Hippocampal formation (tissue), 2 donors: Measurements from ENCODE around the gene ANKRD11.

Experiments
- DNase-seq, 2 donors: peaks; one replicate each; lab custom pipeline; 2025; lab: John Stamatoyannopoulos, UW

Gene ANKRD11

DNA sequence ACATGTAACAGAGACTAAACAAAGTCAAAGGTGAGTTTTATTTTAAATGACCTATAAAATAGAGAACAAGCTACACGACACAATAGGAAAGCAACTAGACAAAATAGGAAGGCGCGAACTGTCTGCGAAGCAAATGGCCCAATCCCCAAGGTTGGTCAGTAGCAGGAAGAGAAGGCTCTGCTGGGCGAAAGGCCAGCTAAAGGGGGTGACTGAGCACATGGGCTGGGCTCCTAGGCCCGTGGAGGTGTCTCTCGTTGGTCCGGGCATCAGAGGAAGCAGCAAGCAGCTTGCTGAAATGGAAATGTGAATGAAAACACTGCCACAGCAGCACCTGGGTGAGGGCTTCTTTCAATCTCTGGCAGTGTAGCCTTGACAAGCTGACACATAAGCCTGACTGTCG is 143.5 kb downstream of the ANKRD11 start:
- DNase-seq: no peak

GRCh38 chr16:89345642-89346150 is 144.7 kb downstream of the ANKRD11 start:
- DNase-seq: no peak

DNA sequence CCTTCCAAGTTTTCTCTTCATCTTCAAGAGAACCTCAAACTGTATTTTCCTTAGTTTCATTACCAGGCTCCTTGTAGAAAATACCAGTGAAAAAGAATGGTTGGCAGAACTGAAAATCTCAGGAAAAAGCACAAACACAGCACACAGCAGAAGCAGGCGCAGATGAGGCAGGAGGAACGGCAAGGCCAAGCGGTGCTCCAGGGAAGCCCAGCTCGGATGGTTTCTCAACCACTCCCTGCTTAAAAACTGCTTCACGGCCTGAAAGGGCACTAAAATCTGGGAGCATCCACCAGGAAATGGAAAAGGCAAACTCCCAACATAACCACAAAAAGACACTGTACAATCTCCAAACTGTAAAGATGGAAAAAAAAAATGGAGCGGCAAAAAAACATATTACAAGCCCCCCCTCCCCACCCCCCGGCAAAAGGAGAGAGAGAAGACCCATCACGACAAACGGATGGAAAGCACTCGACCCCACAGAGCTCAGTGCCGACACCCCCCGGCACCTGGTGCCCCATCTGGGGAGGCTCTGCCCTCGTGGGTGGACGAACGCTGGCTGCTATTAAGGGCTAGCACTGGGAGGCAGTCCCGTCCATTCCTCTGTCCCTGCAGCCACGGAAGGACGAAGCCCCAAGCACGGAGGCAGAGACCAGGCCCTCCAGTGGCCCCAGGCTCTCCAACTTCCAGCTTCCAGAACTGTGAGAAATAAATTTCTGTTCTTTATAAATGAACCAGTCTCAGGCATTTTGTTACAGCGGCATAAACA is 145.3 kb downstream of the ANKRD11 start:
- no peak for DNase-seq

DNA sequence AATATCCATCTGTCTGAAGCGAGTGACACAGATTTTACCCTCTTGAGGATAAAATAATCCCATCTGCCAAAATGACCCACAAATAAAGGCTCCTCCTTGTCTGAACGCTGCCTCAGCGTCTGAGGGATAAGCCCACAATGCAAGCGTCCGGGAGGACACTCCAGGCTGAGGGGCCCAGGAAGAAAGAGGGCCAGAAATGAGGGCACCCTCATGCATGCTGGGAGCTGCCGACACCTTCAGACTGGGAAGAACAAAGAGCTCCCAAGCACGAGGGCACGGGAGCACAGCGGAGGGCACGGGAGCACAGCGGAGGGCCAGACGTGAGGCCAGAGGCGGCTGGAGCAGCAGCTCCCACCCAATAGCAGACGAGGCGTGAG is 145.9 kb downstream of the ANKRD11 start:
- DNase-seq: no peak

GRCh38 chr16:89343501-89344457 is 146.6 kb downstream of the ANKRD11 start:
- no peak for DNase-seq

DNA sequence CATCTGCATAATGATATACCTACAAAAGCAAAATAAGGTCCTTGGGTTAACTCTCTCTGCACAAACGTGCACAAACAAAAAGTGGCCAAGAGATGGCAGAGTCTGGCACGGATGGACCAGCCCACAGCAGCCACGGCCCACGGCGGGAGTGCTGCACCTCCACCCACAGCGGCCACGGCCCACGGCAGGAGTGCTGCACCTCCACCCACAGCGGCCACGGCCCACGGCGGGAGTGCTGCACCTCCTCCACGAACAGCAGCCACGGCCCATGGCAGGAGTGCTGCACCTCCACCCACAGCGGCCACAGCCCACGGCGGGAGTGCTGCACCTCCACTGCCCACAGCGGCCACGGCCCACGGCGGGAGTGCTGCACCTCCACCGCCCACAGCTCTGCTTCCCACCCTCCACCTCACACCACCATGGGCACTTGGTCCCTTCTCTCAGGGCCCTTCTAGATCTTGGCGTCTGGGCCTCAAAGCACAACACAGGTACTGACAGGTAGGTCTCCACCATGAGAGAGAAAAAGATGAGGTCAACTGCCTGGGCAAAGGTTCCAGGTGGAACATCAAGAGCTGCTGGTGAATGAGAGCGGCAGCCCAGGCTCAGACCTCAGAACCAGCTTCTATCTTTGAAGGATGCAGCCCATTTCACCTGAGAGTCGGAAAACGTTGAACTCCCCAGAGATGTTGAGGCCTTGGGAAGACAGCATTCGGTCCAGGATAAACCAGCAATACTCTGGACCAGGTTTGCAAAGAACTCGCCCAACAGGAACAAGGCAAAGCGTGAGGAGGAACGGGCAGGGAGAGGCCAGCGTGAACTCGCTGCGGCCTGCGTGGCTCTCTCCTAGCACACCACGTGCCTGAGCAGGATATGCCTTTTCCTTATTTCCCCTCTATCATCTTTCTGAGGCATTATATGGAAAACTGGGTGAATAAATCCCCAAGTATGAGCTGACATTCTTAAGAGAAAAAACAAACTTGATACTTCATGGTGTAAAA is 148.4 kb downstream of the ANKRD11 start:
- DNase-seq: no peak

DNA sequence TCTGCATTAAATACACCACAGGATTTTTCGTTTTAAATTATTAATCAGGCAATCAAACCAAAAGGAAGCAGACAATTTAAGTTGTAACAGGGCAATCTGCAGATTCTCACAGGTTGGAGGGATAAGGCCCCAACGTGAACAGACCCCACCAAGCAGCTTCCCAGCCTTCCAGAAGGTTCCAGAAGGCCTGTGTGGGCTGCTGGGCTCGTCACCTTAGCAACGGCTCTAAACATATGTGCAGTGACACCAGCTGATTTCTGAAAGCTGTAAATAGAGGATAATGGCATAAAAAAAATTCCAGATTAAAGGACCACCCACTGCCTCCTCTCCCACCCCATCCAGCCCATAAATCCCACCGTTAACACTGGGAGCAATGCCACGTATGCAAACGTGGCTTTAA is 149.1 kb downstream of the ANKRD11 start:
- DNase-seq: no peak

DNA sequence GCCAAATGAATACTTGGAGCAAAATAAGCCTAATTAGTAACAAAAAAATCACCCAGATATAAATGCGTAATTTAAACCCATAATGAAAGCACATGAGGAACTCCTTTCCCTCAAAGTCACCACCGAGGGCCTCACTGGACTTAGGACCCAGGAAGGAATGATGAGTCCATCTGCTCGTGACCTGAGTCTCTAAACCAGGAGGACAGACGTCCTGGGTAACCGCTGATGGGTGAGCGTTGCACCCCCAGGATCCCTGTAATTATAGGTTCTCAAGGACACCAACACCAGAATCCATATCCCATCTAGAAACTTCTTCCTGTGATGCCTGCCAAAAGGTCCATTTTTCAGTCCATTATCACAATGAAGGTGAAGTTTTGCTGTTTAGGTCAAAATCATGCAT is 151.5 kb downstream of the ANKRD11 start:
- no peak for DNase-seq

DNA sequence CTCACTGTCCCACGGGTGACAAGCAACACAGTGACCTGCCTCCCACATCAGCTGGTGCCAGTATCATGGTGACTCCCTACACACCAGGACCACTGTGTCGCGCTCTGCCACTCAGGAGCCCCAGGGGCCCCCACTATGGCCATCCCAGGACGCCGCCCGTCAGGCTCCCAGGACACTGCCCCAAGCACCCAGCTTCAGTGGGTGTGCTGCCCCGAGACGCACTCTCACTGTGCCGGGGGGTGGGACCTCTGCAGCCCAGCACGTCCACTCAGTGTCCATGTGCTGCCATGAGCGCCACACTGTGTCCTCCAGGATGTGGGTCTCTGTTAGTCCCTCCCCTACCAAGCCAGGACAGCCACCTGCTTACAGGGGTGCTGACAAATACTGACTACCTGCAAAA is 152.4 kb downstream of the ANKRD11 start:
- no peak for DNase-seq

GRCh38 chr16:89335803-89336485 is 154.4 kb downstream of the ANKRD11 start:
- DNase-seq: no peak

DNA sequence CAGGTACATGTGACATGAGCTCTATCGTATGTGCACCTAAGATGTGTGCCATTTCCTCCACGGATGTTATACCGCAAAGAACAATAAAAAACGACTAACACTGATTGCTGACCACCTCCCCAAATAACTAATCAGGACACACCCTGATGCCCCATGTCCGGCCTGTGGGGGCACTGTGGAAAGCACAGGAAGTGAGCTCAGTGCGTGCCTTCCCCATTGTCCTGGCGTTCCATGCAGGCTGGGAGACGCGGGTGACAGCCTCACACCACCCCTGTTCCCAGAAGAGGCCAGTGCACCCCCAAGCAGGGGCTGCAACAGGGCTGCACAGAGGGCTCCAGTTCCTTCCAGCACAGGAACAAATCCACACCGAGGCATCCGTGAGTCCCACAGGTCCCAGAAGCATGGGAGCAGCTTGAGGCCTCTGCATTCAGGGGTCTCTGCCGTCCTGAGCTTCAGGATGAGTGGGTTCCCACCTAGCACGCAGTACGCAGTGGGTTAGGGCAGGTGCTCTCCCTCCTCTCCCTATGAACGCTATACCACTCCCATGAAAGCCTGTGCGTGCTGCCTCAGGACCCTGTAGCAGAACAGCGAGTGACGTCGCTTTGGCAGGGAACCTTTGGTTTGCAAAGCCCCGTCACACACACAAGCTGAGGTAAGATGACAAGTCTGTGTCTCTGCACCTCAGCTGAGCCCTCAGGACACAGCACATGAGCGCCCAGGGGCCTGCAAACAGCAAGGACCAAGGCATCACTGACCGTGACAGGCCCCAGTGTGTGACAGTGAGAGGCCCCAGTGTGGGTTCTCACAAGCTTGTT is 155.2 kb downstream of the ANKRD11 start:
- DNase-seq: no peak

DNA sequence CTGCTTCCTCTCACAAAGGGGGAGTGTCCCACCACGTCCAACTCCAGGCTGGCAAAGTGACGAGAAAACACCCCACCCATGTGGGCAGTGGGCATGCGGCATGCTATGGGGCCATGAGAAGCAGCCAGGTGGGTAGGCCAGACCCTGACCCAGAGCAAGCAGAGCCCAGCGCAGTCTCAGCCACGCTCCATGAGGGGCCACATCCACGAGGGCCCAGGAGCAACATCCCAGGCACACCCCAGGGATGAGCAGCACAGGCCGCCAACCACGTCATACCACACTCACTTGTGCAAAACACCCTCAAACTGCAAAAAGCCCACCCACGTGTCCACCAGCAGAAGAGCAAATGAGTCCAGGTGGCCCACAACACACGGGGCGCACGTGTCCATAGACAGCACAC is 155.9 kb downstream of the ANKRD11 start:
- no peak for DNase-seq

GRCh38 chr16:89334050-89334449 is 156.3 kb downstream of the ANKRD11 start:
- no peak for DNase-seq

GRCh38 chr16:89333401-89334001 is 156.9 kb downstream of the ANKRD11 start:
- peak; percentile 52 to 92 for DNase-seq

GRCh38 chr16:89332902-89333245 is 157.5 kb downstream of the ANKRD11 start:
- no peak for DNase-seq

DNA sequence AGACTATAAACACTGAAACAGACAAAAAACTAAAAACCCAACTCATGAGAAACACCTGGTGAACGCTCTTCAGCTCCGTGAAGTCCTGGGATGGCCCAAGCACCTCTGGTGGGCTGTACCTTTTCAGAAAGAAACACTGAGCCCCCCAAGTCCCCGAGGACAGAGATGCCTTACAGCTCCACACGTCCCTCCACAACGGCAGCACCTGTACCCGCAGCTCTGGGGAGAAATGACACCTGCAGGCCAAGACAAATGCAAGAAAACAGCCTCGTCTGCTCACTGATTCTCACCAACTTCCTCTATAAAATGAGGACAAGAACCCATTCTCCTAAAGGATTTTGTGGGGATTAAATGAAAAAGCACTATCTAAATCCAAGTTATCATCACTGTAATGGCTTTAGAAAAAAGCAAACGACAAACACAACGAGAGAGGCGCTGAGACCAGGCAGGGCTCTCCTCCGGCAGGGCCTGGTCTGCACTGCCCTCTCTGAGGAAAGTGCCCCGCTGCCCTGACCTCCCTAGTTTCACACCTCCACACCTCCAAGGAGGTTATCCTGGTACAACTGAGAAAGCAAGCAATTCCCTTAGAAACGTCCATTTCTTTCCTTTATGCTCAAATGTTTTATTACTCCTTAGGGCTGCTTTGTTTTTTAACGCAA is 158.0 kb downstream of the ANKRD11 start:
- no peak for DNase-seq

- DNase-seq: no peak
Measured at GRCh38 chr16:89331371-89332109, 158.8 kb downstream of the ANKRD11 start.

DNA sequence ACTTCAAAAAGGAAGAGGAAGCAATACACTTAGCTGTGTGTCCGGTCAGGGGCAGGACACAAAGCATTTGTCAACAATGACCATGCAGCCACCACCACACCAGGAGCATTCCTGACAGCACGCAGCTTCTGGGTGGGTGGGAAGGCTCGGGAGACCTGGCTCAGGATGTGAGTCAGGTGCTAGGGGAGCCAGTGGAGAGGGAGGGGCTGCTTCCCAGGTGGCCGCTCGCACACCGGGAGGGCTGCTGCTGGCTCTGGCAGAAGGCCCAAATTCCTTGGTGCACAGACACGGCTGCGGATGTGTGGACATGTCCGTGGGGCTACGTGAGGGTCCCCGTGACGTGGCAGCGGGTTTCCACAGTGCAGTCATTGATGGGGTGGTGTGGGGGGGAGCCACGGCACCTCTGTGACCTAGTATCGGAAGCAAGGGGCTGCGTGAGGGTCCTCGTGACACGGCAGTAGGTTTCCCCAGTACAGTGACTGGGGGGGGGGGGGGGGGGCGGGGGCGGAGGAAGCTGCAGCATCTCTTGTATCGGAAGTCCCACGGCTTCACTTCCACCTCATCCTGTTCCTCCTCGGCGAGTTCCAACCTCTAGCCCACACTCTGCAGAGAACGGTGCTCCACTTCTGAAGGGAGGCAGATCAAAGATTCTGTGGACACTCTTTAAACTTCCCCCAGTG is 160.0 kb downstream of the ANKRD11 start:
- no peak for DNase-seq
